ENCODE data around the gene AKR1B15. TPM values are rescaled to one million over a fixed set of nuclear protein-coding genes. Genes with fewer than 3 reads are reported as not detected.
"Not testable (repeated sequence)": the region's sequence is repeated elsewhere in the genome, so short reads cannot be mapped to it uniquely, and the experiment has no call there.

AKR1B15 gene
- total RNA-seq, 2 donors from 2014 or later = 0.52 TPM; not detected in 1

- H3K27ac ChIP-seq = no peak overlapping the region
- no peaks in the 10 kb centered on the region for H3K27me3 ChIP-seq
- TF ChIP-seq CTCF (IDR thresholded peaks at IDR 0.05) (no peak), POLR2A (IDR thresholded peaks at IDR 0.05) (no peak)
- no peak for ATAC-seq
- 72 to 88% methylated on average over 5 of the region's 5 CpGs for WGBS, 2 donors
- no peaks in the 10 kb centered on the region for H3K9me3 ChIP-seq
- H3K36me3 ChIP-seq (replicated peaks in 1 of 2; ENCODE audit: insufficient read depth in 1 of 2, low read depth in 2 of 2) = no peaks in the 10 kb centered on the region
- no peak for DNase-seq
- no peak overlapping the region for H3K4me3 ChIP-seq
- no peaks in the 10 kb centered on the region for H3K4me1 ChIP-seq
- intact Hi-C loops (cut with DNase I) = no loop called here
These were observed 9.5 kb downstream of the AKR1B15 start for GRCh38 chr7:134558370-134558769.

- H3K9me3 ChIP-seq; H3K4me3 ChIP-seq; DNase-seq; intact Hi-C loops (cut with DNase I); H3K4me1 ChIP-seq; H3K27ac ChIP-seq; H3K27me3 ChIP-seq; H3K36me3 ChIP-seq (replicated peaks in 1 of 2; ENCODE audit: insufficient read depth in 1 of 2, low read depth in 2 of 2); ATAC-seq: not testable (repeated sequence)
- WGBS, 2 donors = 73 to 81% methylated on average over 5 of the region's 5 CpGs
These were observed 12.7 kb downstream of the AKR1B15 start for GRCh38 chr7:134561616-134562015.

- H3K4me1 ChIP-seq = no peaks in the 10 kb centered on the region
- WGBS, 2 donors = 83 to 84% methylated on average over 6 of the region's 6 CpGs
- H3K9me3 ChIP-seq = no peaks in the 10 kb centered on the region
- ATAC-seq = no peak
- no peak overlapping the region for H3K4me3 ChIP-seq
- no peak overlapping the region for H3K27ac ChIP-seq
- TF ChIP-seq CTCF (IDR thresholded peaks at IDR 0.05) = no peak
- no peak for TF ChIP-seq POLR2A (IDR thresholded peaks at IDR 0.05)
- intact Hi-C loops (cut with DNase I) = no loop called here
- H3K27me3 ChIP-seq = no peaks in the 10 kb centered on the region
- DNase-seq = peak in 1 of 4 donors; percentile 4
- no peaks in the 10 kb centered on the region for H3K36me3 ChIP-seq (replicated peaks in 1 of 2; ENCODE audit: insufficient read depth in 1 of 2, low read depth in 2 of 2)
These were observed 13.2 kb downstream of the AKR1B15 start for GRCh38 chr7:134562136-134562535.

GRCh38 chr7:134563398-134563749 is 14.5 kb downstream of the AKR1B15 start:
- 64 to 79% methylated on average over 2 of the region's 2 CpGs for whole genome bisulfite sequencing, 2 donors
- H3K27me3 ChIP-seq; DNase-seq; H3K4me1 ChIP-seq; H3K9me3 ChIP-seq; H3K4me3 ChIP-seq; H3K36me3 ChIP-seq (replicated peaks in 1 of 2; ENCODE audit: insufficient read depth in 1 of 2, low read depth in 2 of 2); H3K27ac ChIP-seq; intact Hi-C loops (cut with DNase I); ATAC-seq: not testable (repeated sequence)

DNA sequence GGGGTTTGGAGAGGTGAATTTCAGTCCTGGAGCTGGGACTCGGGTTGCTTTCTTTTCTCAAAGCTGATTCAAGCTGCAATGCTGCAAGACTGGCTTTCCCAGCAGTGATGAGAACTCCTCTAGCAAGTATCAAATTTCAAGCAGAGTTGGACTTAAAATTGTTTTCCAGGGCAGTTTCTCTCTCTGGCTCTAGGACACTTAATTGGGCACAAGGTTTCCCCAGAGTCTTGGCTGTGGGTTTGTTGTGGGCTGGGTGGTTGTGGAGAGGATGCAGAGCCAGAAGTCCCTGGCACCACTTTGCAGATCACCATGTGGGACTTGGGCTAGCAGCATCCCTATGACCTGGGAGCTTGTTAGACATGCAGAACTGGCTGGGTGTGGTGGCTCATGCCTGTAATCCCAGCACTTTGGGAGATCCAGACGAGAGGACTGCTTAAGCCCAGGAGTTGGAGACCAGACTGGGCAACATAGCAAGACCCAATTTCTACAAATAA is 16.8 kb downstream of the AKR1B15 start:
- intact Hi-C loops (cut with DNase I) = no loop called here
- WGBS, 2 donors = 63 to 72% methylated on average over 2 of the region's 2 CpGs
- no peak for DNase-seq

More for the DNA sequence above, 16.8 kb downstream of the AKR1B15 start:
- Histone ChIP-seq H3K4me3 (no peak overlapping the region), H3K9me3 (no peaks in the 10 kb centered on the region), H3K27me3 (no peaks in the 10 kb centered on the region), H3K36me3 (replicated peaks in 1 of 2; ENCODE audit: insufficient read depth in 1 of 2, low read depth in 2 of 2) (no peaks in the 10 kb centered on the region), H3K27ac (no peak overlapping the region), H3K4me1 (no peaks in the 10 kb centered on the region)
- no peak for ATAC-seq
- no peak for TF ChIP-seq POLR2A (IDR thresholded peaks at IDR 0.05)
- no peak for TF ChIP-seq CTCF (IDR thresholded peaks at IDR 0.05)
